HCT116 (cell line): Measurements from ENCODE around the gene TMEM217.

Source experiments
- ATF3 ChIP-seq: IDR thresholded peaks from 2 replicates; pipeline ENCODE4 v1.6.1; 2012
- CTCF ChIP-seq, 3 experiments: fragments of 200-600 bp in 1 of 3; sonication (generic) in 1 of 3; IDR thresholded peaks in 2 of 3; conservative IDR thresholded peaks in 1 of 3; 2 replicates each; pipeline ENCODE4 v1.5.1; 2012 to 2017; ENCODE audit warnings: low read depth in 2 of 3, low read length in 2 of 3, antibody characterized with exemption in 1 of 3, borderline replicate concordance in 1 of 3, control low read depth in 1 of 3, mild to moderate bottlenecking in 1 of 3, mixed read lengths in 1 of 3, mixed run types in 1 of 3, moderate library complexity in 1 of 3; ENCODE audit not compliant: insufficient read depth in 1 of 3
- POLR2A ChIP-seq: IDR thresholded peaks from 2 replicates; pipeline ENCODE4 v1.7.0; 2011; ENCODE audit warnings: borderline replicate concordance; ENCODE audit not compliant: insufficient read depth, insufficient read length; ENCODE audit errors: extremely low read depth
- POLR2AphosphoS5 ChIP-seq: IDR thresholded peaks from 2 replicates; pipeline ENCODE4 v1.6.1; 2011; ENCODE audit warnings: mild to moderate bottlenecking, low read depth, low read length, moderate library complexity
- TCF7L2 ChIP-seq: IDR thresholded peaks from 2 replicates; pipeline ENCODE4 v1.7.0; 2011; ENCODE audit warnings: borderline replicate concordance, inconsistent platforms; ENCODE audit not compliant: insufficient read depth, insufficient read length; ENCODE audit errors: extremely low read depth
- ZNF274 ChIP-seq: fragments of 200-500 bp; sonication (Bioruptor generic); IDR thresholded peaks from 2 replicates; pipeline ENCODE4 v1.6.1; 2014; ENCODE audit warnings: mild to moderate bottlenecking, low read depth, low read length, inconsistent platforms

GRCh38 chr6:37200085-37200484, 57.9 kb downstream of the TMEM217 start:
- TF ChIP-seq TCF7L2 (no peak), POLR2AphosphoS5 (no peak), CTCF (IDR thresholded peaks at IDR 0.05 in 2 of 3, conservative IDR thresholded peaks at IDR 0.05 in 1 of 3; ENCODE audit: borderline replicate concordance in 1 of 3, insufficient read depth in 1 of 3, low read depth in 2 of 3, low read length in 2 of 3) (no peak), ZNF274 (no peak), ATF3 (no peak), POLR2A (no peak)
